CD1c-positive myeloid dendritic cell (primary cell): Measurements from ENCODE around the gene CKLF.
A peak's percentile ranks its signal among the peaks of the same experiment; 100 is the strongest.
"Not testable (repeated sequence)": the region's sequence is repeated elsewhere in the genome, so short reads cannot be mapped to it uniquely, and the experiment has no call there.

ENCODE experiments used
- DNase-seq: peaks from one replicate; pipeline ENCODE4 v3.0.0-alpha.2; 2016; ENCODE audit errors: extremely low spot score

CKLF gene, protein sequence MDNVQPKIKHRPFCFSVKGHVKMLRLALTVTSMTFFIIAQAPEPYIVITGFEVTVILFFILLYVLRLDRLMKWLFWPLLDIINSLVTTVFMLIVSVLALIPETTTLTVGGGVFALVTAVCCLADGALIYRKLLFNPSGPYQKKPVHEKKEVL

DNA sequence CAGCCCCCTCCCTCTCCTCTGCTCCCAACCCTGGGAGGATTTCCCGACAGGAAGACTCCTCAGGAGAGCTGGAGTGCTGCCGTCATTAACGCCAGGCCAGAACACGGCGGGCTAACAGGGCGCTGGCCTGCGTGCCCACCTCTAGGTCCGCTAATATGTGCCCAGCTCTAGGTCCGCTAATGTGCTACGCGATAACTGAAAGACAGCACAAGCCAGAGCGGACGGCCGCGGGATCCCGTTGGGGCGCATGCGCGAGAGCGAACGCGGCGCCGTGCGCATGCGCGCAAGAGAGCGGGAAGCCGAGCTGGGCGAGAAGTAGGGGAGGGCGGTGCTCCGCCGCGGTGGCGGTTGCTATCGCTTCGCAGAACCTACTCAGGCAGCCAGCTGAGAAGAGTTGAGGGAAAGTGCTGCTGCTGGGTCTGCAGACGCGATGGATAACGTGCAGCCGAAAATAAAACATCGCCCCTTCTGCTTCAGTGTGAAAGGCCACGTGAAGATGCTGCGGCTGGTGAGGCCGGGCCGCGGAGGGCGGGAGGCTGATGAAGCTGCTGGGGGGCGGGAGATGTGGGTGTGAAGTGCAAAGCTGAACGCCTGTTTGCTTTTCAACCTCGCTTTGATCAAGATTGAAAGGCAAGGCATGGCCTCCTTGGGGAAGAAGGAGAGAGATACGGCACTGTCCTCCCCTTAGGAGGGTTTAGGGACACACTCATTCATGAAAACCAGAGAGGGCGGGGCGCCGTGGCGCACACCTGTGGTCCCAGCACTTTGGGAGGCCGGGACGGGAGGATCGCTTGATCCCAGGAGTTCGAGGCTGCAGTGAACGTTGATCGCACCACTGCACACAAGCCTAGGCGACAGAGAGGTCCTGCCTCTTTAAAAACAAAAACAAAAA, at the start of gene CKLF:
Gene CKLF (plus strand): TSS at position 291 of the 892 bp plus-strand sequence. CDS start 140 bp downstream, at position 431.
- DNase-seq, result peak; percentile 97

DNA sequence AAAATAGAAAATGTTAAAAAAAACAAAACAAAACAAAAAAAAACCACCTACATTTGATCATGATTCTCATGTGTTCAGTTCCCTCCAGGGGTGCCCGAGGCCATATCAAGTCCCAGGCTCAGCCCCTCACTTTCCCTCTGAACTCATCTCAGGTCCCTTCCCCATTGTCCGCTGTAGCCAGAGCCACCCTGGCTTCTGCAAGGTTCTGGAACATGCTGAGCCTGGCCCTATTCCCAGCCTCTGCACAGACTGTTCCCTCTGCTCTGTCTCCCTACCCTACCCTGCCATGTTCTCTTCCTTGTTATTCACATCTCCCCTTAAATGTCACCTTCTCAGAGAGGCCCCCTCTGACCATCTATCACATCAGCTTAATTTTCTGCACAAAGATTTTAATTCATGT, 49.3 kb upstream of the CKLF start:
- DNase-seq, result no peak

DNA sequence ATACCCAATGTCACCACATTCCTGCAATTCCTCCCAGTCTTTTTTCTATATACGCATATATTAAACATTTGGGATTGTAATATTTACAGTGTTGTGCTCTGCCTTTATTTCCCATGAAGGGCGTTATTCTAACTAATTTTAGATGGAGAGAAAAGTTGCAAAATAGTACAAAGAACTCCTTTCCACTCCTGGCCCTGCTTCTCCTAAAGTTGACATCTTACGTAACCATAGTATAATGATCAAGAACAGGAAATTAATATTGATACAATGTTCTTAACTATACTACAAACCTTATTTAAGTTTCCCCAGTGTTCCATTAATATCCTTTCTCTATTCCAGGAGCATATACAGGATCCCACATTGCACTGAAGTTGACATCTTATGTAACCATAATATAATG, 48.8 kb upstream of the CKLF start:
- no peak for DNase-seq

DNA sequence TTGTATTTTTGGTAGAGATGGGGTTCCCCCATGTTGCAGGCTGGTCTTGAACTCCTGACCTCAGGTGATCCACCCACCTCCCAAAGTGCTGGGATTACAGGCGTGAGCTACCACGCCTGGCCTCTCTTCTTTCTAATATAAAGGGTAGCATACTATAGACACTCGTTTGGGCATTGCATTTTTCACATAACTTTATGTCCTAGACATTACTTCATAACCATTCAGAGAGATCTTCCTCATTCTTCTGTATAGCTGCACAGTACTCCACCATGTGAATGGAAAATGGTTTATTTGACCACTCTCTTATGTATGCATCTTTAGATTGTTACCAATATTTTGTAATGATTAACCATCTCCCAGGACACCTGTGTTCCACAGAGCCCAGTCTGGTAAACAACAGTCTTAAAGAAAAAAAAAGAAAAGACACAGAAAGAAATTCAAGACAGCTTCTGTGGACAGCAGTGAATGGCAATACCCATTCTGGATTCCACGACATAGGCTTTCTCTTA, 44.6 kb upstream of the CKLF start:
- no peak for DNase-seq

DNA sequence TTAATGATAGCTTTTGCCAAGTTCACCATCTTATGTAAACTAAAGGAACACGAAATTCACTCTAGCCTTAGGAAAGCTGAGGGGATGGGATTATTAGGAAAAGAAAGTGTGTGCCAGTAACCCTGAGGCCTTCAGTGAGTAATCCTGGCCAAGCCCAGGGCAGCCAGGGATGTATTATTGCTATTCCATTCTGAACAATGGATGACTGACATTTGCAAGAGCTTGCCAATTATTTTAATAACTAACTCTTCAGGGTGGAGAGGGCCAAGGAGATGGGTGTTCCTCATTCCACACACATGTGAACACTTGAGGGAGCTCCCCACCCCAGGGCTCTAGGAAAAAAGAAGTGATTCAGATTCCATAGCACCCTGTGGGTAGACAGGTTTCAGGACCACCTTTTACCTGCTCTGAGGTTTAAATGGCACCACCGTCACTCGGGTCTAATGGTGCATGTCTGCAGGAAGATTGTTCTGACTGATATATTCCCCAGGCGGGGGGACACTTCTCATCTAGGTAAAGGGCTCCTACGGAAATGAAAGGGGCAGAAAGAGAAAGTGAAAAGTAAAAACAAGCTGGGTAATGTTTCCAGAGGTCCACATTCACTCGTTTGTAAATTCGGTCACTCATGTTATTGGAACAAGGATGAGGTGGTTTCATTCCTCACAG, 44.0 kb upstream of the CKLF start:
- no peak for DNase-seq

DNA sequence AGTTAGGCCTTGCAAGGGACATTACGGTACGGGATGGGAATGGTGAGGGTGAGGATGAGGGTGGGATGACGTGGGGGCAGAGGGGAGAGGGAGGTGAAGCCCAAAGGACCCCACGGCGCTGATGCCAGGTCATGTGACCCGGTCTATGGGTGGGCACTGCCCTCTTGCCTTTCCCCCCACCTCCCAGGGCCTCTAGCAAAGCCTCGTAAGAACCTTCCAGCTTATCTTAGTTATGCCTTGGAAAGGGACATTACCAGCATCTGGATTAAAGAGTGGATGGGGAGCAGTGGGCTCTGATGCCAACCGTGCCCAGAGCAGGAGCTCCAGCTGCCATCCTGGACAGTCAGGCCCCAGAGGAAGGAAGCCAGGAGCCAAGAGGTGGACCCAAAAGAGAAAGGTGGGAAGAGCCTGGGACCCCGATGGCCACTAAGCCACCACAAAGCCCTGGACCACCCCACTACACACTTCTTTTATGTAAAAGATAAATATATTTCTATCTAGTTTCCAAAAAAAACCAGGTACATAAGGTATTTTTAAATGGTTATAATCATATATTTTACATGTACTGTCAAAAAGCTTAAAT, 43.4 kb upstream of the CKLF start:
- no peak for DNase-seq

DNA sequence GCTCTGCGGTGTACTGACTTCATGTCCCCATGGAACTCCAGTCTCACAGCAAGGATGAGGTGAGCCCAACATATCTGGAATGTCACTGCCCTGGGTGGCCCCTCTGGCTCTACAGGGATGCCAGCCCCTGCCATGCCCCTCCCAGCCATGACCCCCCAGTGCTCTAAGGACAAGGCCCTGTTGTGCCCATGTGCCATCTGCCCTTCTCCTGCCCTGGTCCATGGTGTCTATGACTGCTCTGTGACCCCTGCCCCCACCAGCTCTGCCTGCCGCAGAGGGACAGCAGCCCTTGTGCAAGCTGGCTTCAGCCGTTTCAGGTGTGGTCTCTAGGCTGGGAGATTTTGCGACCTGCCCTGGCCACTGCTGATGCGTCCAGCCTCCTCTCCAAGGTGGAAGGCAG, 42.8 kb upstream of the CKLF start:
- DNase-seq, result no peak

DNA sequence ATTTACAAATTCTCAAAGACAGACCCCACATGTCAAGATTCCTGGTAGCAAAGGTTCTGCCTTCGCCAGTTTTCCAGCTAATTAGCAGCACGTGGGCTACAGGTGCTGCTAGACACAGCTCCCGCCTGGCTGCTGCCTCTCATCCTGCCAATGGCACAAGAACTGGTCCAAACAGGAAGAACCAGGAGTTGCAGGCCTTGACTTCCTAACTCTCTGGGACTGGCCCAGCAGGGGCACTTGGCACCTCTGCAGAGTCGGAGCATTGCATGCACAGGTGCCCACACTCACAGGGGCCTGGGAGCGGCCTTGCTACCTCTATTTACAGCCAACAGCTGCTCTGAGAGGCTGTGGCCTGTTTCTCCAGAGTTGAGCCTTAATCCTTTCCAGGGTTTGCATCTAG, 42.1 kb upstream of the CKLF start:
- DNase-seq, result no peak

DNA sequence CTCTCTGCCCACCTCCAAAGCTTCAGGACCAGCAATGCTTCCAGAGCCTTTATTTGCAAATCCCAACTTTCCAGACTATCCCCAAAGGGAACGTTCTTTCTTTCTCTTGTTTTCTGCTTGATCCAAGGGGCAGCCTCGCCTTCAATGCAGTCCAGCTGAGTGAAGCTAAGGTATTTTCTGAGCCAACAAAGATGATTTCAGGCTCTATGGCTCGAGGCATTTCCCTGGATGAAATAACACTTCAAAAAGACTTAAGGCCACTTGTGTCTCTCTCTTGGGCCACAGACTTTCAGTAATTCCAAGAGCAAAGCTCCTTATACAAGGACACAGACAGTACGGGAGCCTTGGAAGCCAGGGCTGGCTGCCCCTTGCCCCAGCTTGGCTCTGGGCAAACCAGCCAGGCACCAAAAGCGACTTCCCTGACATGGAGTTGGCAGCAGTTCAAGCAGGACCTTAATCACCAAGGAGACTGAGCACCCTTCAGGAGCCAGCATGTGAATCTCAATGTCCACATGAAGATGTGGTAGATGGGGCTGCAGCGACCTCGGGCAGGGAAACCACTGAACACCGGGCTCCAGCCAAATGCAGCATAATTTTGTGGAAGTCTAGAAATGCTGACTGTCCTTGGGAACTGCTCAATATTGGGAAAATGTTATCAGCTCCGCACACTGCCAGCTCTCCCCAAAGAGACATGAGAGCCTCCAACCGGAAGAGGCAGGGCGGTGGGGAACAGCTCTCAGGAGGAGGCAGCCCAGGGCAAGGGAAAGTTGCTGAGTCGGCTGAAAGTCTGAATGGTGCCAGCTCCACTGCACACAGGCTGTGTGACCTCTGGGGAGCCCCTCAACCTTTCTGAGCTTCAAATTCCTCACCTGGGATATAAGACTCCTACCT, 41.4 kb upstream of the CKLF start:
- DNase-seq, result no peak

DNA sequence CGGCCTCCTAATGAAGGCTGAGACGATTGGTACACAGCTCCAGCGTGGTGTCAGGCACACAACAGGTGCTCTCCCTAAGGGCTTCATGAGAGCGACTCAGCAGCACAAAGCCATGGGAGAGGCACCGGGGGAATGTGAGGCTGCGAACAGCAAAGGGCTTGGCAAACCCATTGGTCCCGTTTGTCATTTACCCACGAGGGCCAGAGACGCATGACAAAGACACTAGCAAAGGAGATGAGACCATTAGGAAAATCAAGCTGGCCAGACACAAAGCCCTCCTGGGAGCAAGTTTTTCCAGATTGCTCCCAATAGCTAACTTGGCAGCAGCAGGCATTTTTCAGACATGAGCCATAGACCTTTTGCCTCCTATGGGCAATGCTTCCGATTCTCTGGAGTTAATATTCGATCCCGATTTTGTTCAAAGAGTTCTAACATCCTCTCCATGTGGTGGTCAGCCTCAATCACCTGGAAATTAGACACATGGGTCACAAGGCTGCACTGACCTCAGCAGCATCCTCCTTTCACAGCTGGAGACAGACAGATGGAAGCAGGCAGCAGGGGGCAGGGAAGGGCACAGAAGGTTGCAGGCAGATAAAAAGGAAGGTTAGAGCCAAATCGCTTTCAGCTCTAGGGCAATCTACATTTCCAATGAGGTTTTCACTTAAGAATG, 40.6 kb upstream of the CKLF start:
- DNase-seq, result no peak

DNA sequence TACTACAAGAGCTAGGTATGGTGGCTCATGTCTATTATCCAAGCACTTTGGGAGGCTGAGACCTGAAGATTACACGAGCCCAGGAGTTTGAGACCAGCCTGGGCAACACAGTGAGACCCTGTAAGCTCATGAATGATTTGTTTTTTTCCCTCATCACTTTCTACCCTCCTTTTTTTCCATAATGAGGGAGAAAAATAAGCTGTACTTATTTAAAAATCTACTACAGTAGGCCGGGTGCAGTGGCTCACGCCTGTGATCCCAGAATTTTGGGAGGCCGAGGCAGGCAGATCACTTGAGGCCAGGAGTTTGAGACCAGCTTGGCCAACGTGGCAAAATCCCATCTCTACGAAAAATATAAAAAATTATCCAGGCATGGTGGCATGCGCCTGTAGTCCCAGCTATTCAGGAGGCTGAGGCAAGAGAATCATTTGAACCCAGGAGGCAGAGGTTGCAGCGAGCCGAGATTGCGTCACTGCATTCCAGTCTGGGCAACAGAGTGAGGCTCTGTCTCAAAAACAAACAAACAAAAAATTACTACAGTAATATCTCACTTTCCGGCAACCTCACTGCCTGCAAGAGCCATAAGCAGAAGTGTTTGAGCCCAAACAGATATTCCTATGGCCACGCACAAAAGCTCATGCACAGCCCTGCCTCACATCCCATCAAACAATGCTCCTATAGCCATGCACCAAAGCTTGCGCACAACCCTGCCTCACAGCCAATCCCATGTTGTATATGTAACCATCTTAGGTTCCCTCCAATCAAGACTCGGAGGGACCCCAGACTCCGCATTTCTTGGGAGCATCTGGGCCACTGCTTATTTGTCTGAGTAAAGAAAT, 39.9 kb upstream of the CKLF start:
- peak; percentile 50 for DNase-seq

DNA sequence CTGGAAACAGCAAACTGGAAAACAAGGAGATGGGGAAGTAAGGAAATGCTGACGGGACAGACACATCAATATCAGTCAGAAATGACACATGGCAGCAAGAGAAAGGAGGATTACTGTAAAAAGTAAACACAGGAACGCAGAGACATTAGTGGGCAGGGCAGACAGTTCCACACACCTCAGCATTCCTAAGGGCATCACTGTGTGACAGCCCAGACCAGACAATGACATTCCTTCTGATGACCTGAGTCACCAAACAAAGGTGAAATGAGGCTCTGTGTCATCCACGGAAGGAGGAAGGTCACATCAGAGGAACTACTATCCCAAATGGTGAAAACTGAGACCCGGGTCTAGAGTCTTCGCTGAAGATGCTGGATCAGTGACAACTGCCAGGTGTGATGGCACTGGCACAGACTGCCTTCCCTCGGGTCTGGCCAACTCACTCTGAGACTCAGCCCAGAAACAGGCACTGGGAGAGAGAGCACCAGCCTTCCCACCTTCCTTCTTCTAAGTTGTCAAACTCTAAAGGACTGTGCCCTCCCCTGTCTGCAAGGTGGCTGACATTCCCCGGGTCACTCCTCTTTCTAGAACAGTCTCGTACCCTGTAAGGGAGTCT, 39.2 kb upstream of the CKLF start:
- peak; percentile 40 for DNase-seq

DNA sequence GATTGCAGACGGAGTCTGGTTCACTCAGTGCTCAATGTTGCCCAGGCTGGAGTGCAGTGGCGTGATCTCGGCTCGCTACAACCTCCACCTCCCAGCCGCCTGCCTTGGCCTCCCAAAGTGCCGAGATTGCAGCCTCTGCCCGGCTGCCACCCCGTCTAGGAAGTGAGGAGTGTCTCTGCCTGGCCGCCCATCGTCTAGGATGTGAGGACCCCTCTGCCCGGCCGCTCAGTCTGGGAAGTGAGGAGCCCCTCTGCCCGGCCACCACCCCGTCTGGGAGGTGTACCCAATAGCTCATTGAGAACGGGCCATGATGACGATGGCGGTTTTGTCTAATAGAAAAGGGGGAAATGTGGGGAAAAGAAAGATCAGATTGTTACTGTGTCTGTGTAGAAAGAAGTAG, 38.0 kb upstream of the CKLF start:
- DNase-seq, result not testable (repeated sequence)

DNA sequence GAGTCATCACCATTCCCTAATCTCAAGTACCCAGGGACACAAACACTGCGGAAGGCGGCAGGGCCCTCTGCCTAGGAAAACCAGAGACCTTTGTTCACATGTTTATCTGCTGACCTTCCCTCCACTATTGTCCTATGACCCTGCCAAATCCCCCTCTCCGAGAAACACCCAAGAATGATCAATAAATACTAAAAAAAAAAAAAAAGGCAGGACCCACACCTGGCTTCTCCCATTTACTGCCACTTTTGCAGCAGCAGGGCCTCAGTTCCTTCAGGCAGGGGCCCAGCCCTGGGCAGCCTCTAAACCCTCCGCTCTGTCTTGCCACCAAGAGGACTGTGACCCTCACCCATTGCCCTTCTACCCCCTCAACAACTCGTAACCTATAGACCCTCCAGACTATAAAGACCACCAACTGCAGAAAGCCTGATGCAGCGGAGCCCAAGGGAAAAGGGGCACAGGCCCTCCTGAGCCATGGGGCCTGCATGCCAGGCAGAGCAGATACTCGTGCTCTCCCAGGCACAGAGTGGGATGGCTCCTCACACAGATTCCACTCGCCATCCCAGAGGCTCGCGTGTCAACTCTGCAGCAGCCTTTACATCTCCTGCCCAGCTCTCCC, 37.3 kb upstream of the CKLF start:
- not testable (repeated sequence) for DNase-seq

DNA sequence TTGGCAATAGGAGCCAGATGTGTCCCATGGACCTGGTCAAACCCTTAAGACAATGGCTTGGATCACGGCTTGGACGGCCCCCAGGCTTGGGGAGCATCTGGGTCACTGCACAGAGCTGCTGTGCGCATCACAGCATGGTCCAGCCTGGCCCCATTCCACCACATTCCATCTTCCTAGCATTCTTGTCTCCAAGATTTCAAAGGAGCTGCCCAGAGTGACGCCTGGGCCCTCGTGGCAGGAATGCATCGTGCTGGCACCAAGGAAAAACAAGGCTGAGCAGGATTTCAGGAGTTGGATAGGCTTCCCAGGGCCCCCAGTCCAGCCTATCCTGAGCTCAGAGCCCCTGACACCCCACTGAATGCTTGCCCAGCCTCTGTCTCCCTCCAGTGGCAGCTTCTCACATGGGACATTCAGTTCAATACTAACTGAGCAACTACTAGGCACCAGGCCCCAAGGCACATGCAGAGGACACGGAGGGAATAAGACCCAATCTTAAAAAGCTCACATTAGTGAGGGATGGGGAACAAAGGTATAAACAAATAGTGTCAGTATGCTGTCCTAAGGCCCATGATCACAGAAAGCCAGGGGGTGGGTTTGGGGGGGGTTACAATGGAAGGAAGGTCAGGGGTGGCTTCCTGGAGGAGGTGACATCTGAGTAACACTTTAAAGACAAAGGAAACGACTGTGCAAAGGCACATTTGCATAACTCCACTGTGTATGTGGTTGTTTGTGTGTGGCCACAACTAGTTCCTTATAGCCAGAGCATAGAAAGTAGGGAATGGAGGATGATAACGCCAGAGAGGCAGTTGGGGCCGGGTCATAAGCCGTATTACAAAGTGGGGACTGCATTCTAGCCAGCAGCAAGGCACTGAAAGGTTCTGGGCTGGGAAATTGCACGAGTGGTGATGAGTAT, 36.5 kb upstream of the CKLF start:
- DNase-seq, result peak; percentile 69

DNA sequence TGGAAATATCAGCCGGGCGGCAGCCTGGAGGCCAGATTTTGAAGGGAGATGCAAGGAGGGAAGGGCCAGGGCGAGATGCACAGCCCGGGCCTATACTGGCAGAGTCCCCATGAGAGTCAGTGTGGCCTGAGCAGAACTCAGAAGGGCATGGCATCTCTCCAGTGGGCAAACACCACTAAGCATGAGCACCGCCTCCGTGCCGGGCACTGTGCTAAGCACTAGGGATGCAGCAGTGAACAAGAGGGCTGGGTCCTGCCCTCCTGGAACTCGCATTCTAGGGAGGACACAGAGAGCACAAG, 35.9 kb upstream of the CKLF start:
- no peak for DNase-seq

DNA sequence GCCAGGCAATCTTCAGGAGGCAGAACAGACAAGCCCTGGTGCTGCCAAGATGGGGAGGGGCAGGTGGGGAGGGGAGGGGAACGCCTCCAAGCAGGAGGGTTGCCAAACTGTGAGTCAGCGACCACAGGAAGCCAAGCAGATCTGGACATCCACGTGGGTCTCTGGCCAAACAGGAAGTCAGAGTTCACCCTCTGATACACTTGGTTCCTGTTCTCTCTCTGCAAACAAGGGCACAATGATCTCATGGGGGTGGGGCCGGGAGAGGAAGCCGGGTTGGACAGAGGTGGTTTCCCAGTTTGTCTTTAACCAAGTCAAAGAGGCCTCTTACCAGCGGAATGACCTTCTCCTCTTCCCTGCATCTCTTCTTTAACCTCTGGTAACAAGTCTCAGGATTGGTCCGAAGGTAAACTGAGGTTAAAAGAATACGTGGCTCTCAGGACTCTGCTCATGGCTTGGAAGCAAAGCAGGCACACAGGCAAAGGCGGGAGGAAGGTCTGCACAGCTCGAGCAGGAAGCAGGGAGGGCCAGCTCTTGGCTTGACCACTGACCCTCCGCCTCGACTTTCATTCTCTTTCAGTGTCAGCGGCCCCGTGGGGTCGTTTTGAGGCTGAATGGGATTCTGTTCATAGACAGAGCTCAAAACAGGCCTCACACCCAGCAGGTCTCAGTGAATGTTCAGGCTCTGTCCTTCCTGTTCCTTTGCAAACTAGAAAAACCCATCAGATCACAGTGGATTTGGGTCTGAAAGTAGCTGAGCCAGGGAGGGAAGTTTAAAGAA, 35.4 kb upstream of the CKLF start:
- peak; percentile 96 for DNase-seq
